GOT3 (cell line): Measurements from ENCODE around the gene ZCCHC24.
A peak's percentile ranks its signal among the peaks of the same experiment; 100 is the strongest.

Experiments used
- DNase-seq: peaks from one replicate; lab custom pipeline; 2025; ENCODE audit warnings: mixed read lengths; lab: John Stamatoyannopoulos, UW

Gene ZCCHC24

DNA sequence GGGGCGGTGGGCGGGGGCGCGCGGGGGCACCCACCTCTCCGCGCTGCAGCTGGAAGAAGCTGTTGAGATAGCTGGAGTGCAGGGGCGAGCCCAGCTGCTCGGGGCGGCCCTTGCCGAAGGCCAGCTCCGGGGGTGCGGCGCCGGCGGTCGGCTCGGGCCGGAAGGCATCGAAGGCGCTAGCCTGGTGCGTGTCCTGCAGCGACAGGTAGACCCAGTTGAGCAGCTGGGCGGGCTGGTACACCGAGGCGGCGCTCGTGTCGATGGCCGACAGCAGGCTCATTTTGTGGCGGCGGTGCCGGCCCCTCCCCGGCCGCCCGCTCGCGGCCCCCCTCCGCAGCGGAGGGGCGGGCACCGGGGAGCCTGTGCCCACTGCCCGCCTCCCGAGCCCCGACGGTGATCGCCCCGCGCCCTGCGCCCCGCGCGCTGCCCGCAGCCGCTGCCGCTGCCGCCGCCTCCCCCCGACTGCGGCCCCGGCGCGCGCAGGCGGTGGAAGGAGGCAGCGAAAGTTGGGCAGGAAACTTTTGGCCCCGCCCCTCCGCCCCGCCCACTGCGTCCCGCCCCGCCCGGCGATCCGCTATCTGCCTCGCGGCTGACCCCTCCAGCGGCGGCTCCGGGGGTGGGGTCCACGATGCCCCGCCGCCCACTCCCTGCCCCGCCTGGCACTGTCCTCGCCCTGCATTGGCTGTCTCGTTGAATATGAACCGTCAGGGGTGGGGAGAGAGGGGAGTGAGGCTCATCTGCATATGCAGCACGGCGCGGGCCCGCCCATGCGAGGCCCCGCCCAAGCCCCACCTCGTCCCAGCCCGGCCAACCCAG, at the start of gene ZCCHC24:
ZCCHC24 (minus strand) TSS at position 464 of the 816 bp plus-strand sequence; CDS start at position 280, 184 bp downstream.
- DNase-seq, result peak; percentile 93

- DNase-seq, result no peak
Observed at GRCh38 chr10:79493806-79494205, 48.4 kb upstream of the ZCCHC24 start.

GRCh38 chr10:79492839-79493238, 47.4 kb upstream of the ZCCHC24 start:
- no peak for DNase-seq

- DNase-seq, result no peak
Observed at GRCh38 chr10:79492256-79492655, 46.8 kb upstream of the ZCCHC24 start.

GRCh38 chr10:79491143-79491835, 45.9 kb upstream of the ZCCHC24 start:
- DNase-seq, result no peak

- DNase-seq, result no peak
Observed at GRCh38 chr10:79490400-79491142, 45.1 kb upstream of the ZCCHC24 start.

GRCh38 chr10:79488870-79489269, 43.4 kb upstream of the ZCCHC24 start:
- DNase-seq, result no peak

- no peak for DNase-seq
Observed at GRCh38 chr10:79488336-79488735, 42.9 kb upstream of the ZCCHC24 start.

DNA sequence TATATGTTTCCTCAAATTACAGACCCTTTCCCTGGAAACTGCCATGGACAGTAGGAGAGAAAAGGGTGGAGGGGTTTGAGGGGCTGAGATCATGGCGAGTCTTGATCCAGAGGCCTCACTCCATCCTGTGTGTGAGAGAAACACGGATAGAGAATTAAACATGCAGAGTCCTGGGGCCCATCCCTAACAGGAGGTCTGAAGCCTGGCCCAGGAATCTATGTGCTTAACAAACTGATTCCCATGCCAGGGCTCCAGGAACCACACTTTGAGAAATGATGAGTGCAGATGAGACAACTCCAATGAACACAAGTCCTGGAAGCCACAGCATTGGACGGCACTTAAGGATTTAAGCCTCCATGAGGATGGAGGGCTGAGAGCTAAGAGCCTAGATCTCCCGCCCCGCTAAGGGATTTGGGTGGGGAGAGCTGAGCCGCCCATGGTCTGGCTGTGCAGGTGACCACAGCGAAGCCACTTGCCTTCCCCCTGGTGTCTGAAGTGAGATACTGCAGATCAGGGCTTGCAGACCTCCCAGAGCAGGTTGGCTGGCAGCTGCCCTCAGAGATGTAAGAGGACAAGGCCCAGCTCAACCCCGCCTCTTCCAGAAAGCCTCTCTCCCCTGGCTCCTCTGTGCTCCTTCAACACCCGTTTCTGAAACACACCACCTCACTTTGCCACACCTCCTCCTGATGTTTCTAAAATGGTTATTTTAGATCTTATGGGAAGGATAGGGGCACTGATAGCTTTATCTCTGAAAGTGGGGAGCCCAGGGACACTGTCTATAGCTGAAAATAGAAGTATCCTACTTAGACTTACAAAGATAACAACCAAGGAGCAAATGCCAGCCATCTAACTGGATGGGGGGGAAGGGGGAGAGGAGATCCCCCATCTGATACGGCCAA, 42.1 kb upstream of the ZCCHC24 start:
- no peak for DNase-seq

DNA sequence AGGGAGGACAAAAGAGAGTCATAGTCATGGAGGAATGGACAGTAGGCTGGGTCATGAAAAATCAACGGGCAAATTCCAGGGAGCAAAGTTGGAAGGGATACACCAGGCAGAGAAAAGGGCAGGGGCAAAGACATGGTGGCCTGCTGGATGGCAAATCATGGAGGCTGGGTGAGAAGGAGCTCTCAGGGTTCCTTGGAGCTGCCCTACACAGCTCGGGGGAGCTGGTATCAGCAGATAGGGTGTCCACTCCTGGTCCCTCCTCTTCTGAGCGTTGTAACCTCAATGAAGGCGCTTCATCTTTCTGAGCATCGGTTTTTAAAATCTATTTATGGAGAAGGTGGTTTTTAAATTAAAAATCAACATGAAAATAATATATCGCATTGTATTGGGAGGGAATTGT, 39.1 kb upstream of the ZCCHC24 start:
- no peak for DNase-seq

DNA sequence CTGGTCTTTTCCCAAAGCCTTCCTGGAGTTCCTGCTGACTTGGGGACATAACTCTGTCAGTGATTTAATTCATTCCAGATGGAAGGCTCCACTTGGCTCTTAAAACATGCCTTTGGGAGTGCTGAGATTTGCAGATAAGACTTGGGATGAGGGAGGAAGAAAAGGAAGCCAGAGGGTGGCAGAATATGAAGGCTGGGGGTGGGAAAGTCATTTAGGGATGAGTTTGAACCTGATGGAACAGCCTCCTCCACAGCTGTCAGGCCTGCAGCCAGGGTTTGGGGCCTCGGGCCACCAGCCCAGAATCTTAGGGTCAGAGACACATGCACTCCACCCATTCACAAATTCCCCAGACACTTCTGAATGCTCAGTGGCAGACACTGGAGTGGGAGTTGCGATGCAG, 38.5 kb upstream of the ZCCHC24 start:
- DNase-seq, result no peak

GRCh38 chr10:79483299-79483698, 37.9 kb upstream of the ZCCHC24 start:
- no peak for DNase-seq

GRCh38 chr10:79482741-79483140, 37.3 kb upstream of the ZCCHC24 start:
- DNase-seq, result no peak

GRCh38 chr10:79482304-79482703, 36.9 kb upstream of the ZCCHC24 start:
- no peak for DNase-seq

DNA sequence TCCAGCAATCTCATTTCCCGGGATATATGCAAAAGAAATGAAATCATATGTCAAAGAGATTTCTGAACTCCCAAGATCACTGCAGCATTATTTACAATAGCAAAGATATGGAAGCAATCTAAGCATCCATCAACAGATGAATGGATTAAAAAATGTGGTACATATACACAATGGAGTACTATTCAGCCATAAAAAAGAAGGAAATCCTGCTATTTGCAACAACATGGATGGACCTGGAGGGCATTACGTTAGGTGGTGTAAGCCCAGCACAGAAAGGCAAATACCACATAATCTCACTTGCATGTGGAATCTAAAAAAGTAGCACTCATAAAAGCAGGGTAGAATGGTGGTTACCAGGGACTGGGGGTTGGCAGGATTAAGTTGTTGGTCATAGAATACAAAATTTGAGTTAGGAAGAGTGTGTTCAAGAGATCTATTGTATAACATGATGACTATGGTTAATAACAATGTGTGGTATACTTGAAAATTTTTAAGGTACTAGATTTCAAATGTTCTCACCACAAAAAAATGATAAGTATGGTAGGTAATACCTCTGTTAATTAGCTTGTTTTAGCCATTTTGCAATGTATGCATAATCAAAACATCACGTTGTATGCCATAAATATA, 34.0 kb upstream of the ZCCHC24 start:
- DNase-seq, result no peak

DNA sequence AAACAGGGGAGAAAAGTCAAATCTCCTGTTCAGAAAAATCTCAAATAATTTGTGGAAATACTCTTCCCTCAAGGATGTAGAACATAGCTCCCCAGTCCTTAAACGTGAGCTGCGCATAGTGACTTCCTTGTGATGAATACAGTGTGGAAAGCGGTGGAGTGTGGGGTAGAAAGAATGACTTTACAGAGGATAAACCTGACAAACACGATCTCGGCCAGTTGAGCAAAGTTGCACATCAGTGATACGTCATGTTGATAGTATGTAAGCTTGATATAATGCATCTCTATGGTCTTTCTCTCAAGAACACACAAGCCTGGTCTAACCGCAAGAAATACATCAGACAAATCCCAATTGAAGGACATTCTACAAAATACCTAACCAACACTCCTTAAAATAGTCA, 32.0 kb upstream of the ZCCHC24 start:
- no peak for DNase-seq

DNA sequence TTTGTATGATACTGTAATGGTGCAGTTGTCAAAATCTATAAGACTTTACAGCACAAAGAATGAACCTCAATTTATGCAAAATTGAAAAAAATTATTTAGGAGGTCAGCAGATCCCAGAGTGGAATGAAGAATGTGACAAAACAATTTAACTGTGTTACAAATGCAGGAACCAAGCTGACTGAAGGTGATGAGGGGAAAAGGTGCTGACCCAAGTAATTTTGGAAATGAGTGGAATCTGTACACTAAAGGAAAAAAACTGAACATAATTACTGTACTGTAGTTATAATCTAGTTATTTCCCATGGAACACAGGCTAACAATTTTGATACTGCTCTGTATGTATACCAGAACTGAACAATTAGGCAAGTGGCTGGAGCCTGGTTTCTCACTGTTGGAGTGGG, 31.2 kb upstream of the ZCCHC24 start:
- no peak for DNase-seq

GRCh38 chr10:79475877-79476276, 30.5 kb upstream of the ZCCHC24 start:
- no peak for DNase-seq

GRCh38 chr10:79475119-79475653, 29.8 kb upstream of the ZCCHC24 start:
- no peak for DNase-seq

GRCh38 chr10:79473496-79474095, 28.2 kb upstream of the ZCCHC24 start:
- DNase-seq, result no peak
